T-helper 1 cell treated with Interleukin-12 subunit alpha and Interleukin-12 subunit beta and Interleukin-4 antibody, amounts not matched to agents 30 μg/mL and 1 μg/mL, for 36 hours (primary cell): Measurements from ENCODE around the gene DHCR24.

Experiments used
- H3K27ac Mint-ChIP-seq: one replicate; pipeline ENCODE4 v1.8.0; 2021; ENCODE audit warnings: mild to moderate bottlenecking, mixed read lengths
- H3K27me3 Mint-ChIP-seq: one replicate; pipeline ENCODE4 v1.8.0; 2021; ENCODE audit warnings: low read depth, mixed read lengths
- H3K36me3 Mint-ChIP-seq: one replicate; pipeline ENCODE4 v1.8.0; 2021; ENCODE audit warnings: low read depth, mixed read lengths
- H3K4me1 Mint-ChIP-seq: one replicate; pipeline ENCODE4 v1.8.0; 2021; ENCODE audit warnings: low read depth, mixed read lengths
- H3K4me3 Mint-ChIP-seq: one replicate; pipeline ENCODE4 v1.8.0; 2021; ENCODE audit warnings: mild to moderate bottlenecking, moderate library complexity, mixed read lengths
- H3K9me3 Mint-ChIP-seq: one replicate; pipeline ENCODE4 v1.8.0; 2021; ENCODE audit warnings: mixed read lengths

DHCR24 gene

GRCh38 chr1:54849219-54850068 lies 37.6 kb downstream of the DHCR24 start:
- Mint-ChIP-seq H3K4me3 (no peak overlapping the region), H3K9me3 (no peaks in the 10 kb centered on the region), H3K27me3 (no peaks in the 10 kb centered on the region), H3K27ac (no peak overlapping the region), H3K4me1 (no peaks in the 10 kb centered on the region), H3K36me3 (peaks cover 33% of the 10 kb centered on the region)

GRCh38 chr1:54848134-54848948 lies 38.7 kb downstream of the DHCR24 start:
- Mint-ChIP-seq H3K27ac (no peak overlapping the region), H3K27me3 (no peaks in the 10 kb centered on the region), H3K9me3 (no peaks in the 10 kb centered on the region)

GRCh38 chr1:54846716-54847284 lies 40.2 kb downstream of the DHCR24 start:
- H3K9me3 Mint-ChIP-seq: no peaks in the 10 kb centered on the region
- H3K27me3 Mint-ChIP-seq: no peaks in the 10 kb centered on the region
- no peak overlapping the region for H3K4me3 Mint-ChIP-seq
- peaks cover 20% of the 10 kb centered on the region for H3K36me3 Mint-ChIP-seq
- no peaks in the 10 kb centered on the region for H3K4me1 Mint-ChIP-seq
- H3K27ac Mint-ChIP-seq: no peak overlapping the region

More at GRCh38 chr1:54848134-54848948, 38.7 kb downstream of the DHCR24 start:
- H3K4me1 Mint-ChIP-seq: no peaks in the 10 kb centered on the region
- H3K36me3 Mint-ChIP-seq: peaks cover 27% of the 10 kb centered on the region
- no peak overlapping the region for H3K4me3 Mint-ChIP-seq

DNA sequence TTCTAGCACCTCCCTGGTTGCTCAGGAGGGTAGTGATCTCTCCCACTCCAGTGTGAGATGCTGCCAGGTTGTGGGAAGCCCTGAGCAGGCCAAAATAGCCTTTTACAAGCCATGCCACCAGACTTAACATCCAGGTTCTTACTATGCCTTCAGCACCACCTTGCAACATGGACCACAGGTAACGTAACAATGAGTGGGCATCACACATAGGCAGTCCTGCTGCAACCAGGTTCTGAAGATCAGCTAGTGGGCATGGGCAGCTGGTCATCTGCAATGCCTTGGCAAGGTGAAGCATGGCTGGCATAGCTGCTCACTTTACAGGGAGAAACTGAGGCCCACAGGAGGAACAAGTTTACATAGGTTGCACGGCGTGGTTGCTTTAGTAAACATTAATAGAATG lies 40.7 kb downstream of the DHCR24 start:
- peaks cover 17% of the 10 kb centered on the region for H3K36me3 Mint-ChIP-seq

GRCh38 chr1:54845772-54846171 lies 41.2 kb downstream of the DHCR24 start:
- no peaks in the 10 kb centered on the region for H3K4me1 Mint-ChIP-seq
- no peak overlapping the region for H3K27ac Mint-ChIP-seq
- peaks cover 15% of the 10 kb centered on the region for H3K36me3 Mint-ChIP-seq
- H3K9me3 Mint-ChIP-seq: no peaks in the 10 kb centered on the region
- H3K4me3 Mint-ChIP-seq: no peak overlapping the region
- no peaks in the 10 kb centered on the region for H3K27me3 Mint-ChIP-seq

More for the DNA sequence above, 40.7 kb downstream of the DHCR24 start:
- H3K4me1 Mint-ChIP-seq: no peaks in the 10 kb centered on the region
- no peaks in the 10 kb centered on the region for H3K27me3 Mint-ChIP-seq
- no peak overlapping the region for H3K27ac Mint-ChIP-seq
- no peak overlapping the region for H3K4me3 Mint-ChIP-seq
- no peaks in the 10 kb centered on the region for H3K9me3 Mint-ChIP-seq

DNA sequence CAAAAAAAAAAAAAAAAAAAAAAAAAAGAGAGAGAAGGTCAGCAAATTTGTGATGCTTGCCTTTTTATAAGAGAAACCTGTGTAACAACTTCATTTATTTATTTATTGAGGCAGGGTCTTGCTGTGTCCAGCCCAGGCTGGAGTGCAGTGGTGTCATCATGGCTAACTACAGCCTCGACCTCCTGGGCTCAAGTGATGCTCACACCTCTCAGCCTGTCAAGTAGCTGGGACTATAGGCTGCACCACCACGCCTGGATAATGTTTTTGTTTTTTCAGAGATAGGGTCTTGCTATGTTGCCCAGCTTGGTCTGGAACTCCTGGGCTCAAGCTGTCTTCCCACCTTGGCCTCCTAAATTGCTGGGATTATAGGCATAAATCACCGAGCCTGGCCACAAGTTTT lies 42.4 kb downstream of the DHCR24 start:
- Mint-ChIP-seq H3K27ac (no peak overlapping the region), H3K27me3 (no peaks in the 10 kb centered on the region), H3K4me1 (no peaks in the 10 kb centered on the region), H3K4me3 (no peak overlapping the region), H3K9me3 (no peaks in the 10 kb centered on the region), H3K36me3 (peaks cover 6% of the 10 kb centered on the region)

- Mint-ChIP-seq H3K4me1 (no peaks in the 10 kb centered on the region), H3K4me3 (no peak overlapping the region), H3K9me3 (no peaks in the 10 kb centered on the region), H3K27ac (no peak overlapping the region), H3K27me3 (no peaks in the 10 kb centered on the region), H3K36me3 (peaks cover 2% of the 10 kb centered on the region)
These were observed 43.5 kb downstream of the DHCR24 start for GRCh38 chr1:54843449-54843848.

- Mint-ChIP-seq H3K36me3 (peaks cover 2% of the 10 kb centered on the region), H3K9me3 (no peaks in the 10 kb centered on the region), H3K4me3 (no peak overlapping the region), H3K27ac (no peak overlapping the region), H3K4me1 (no peaks in the 10 kb centered on the region), H3K27me3 (no peaks in the 10 kb centered on the region)
These were observed 44.0 kb downstream of the DHCR24 start for GRCh38 chr1:54842963-54843362.

- Mint-ChIP-seq H3K4me3 (no peak overlapping the region), H3K27me3 (no peaks in the 10 kb centered on the region), H3K9me3 (no peaks in the 10 kb centered on the region), H3K27ac (no peak overlapping the region), H3K4me1 (no peaks in the 10 kb centered on the region), H3K36me3 (no peaks in the 10 kb centered on the region)
These were observed 44.6 kb downstream of the DHCR24 start for GRCh38 chr1:54842206-54842915.

- Mint-ChIP-seq H3K27ac (no peak overlapping the region), H3K27me3 (no peaks in the 10 kb centered on the region), H3K4me3 (no peak overlapping the region), H3K9me3 (no peaks in the 10 kb centered on the region), H3K36me3 (no peaks in the 10 kb centered on the region), H3K4me1 (no peaks in the 10 kb centered on the region)
These were observed 47.2 kb downstream of the DHCR24 start for GRCh38 chr1:54839824-54840223.

- no peaks in the 10 kb centered on the region for H3K4me1 Mint-ChIP-seq
- no peaks in the 10 kb centered on the region for H3K36me3 Mint-ChIP-seq
- no peaks in the 10 kb centered on the region for H3K9me3 Mint-ChIP-seq
- H3K4me3 Mint-ChIP-seq: no peak overlapping the region
- no peaks in the 10 kb centered on the region for H3K27me3 Mint-ChIP-seq
- H3K27ac Mint-ChIP-seq: no peak overlapping the region
These were observed 48.3 kb downstream of the DHCR24 start for GRCh38 chr1:54838565-54839180.

GRCh38 chr1:54837002-54837853 lies 49.8 kb downstream of the DHCR24 start:
- H3K36me3 Mint-ChIP-seq: no peaks in the 10 kb centered on the region
- no peak overlapping the region for H3K27ac Mint-ChIP-seq

DNA sequence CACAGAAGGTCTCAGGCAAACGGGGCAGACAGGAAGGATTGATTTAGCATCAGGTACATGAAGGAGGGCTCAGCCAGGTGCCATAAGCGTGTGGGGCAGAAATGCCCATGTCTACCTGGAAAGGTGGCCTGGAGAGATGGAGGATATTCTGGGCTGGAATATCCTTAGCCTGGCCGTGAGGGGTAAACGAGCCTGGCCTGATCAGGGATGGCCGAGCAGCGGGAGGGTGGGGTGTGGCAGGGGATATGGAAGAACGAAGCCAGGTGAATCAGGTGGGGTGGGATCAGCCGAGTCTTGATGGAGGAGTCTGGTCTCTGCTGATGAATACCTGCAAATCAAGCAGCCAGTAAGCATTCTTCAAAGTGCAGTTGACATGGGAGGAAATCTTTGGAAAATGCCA lies 50.4 kb downstream of the DHCR24 start:
- no peaks in the 10 kb centered on the region for H3K27me3 Mint-ChIP-seq
- no peaks in the 10 kb centered on the region for H3K9me3 Mint-ChIP-seq
- H3K27ac Mint-ChIP-seq: no peak overlapping the region
- H3K4me3 Mint-ChIP-seq: no peak overlapping the region
- H3K4me1 Mint-ChIP-seq: no peaks in the 10 kb centered on the region
- H3K36me3 Mint-ChIP-seq: no peaks in the 10 kb centered on the region

More at GRCh38 chr1:54837002-54837853, 49.8 kb downstream of the DHCR24 start:
- Mint-ChIP-seq H3K9me3 (no peaks in the 10 kb centered on the region), H3K4me1 (no peaks in the 10 kb centered on the region), H3K27me3 (no peaks in the 10 kb centered on the region), H3K4me3 (no peak overlapping the region)
